ENCODE data around the gene ADAMTS16. TPM values are rescaled to one million over a fixed set of nuclear protein-coding genes. Genes with fewer than 3 reads are reported as not detected.

Gene ADAMTS16
- total RNA-seq = 0.77 and 1.1 TPM in 2 replicates

DNA sequence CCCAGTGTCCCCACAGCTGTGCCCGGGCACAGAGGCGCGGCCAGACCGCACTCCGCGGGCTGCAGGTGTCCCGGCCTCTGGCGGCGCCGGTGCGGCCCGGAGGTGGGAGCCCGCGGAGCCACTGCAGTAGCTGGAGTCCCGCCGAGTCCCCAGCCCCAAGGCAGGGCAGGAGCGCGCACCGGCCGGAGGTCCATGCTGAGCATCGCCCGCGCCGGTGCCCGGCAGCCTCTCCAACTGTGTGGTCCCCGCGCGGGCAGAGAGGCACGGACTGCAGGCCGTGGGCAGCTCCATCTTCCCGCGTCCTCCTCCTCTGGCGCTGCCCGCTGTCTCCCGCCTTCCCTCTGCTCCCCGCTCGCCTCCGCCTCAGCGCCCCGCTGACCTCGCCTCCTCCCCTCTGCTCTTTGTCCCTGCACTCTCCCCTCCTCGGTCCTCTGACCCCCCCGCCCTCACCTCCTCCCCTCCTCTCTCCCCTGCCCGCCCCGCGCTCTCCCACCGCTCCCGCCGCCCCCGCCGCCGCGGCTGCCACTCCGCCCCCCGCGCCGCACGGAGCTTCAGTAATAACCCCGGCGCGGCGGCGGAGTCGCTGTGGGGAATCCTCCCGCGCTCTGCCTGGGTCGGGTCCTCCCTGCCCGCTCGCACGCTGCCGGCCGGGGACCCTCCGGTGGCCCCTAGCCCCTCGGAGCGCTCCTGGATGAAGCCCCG is at the start of gene ADAMTS16:
TSS of gene ADAMTS16 (plus strand) at position 554 of the 702 bp plus-strand sequence. CDS start at position 692, 138 bp downstream.

Measured in uterine smooth muscle cell (primary cell).